Stomach (tissue), 9 donors: ENCODE measurements around the gene C5orf63. TPM values are rescaled to one million over a fixed set of nuclear protein-coding genes. Genes with fewer than 3 reads are reported as not detected.
"Not testable (repeated sequence)": the region's sequence is repeated elsewhere in the genome, so short reads cannot be mapped to it uniquely, and the experiment has no call there.

ENCODE experiments used
- DNase-seq, 2 donors: peaks; one replicate each; pipeline versions ENCODE4 v3.0.0 to v3.0.0-alpha.2; 2013 to 2019
- H3K27ac ChIP-seq, 5 donors: fragments of 200-600 bp in 4 of 5; sonication (generic) in 4 of 5; one replicate each; pipeline ENCODE4 v1.5.1; 2013 to 2019; ENCODE audit warnings: mild to moderate bottlenecking in 1 of 5, moderate library complexity in 1 of 5
- H3K27me3 ChIP-seq, 3 donors: fragments of 200-600 bp; sonication (generic); one replicate each; pipeline ENCODE4 v1.5.1; 2017 to 2019; ENCODE audit warnings: mixed run types in 1 of 3
- H3K36me3 ChIP-seq, 4 donors: fragments of 200-600 bp; sonication (generic); 1 replicate in 3 of 4; 2 replicates in 1 of 4; pipeline ENCODE4 v1.5.1; 2016 to 2019
- H3K4me1 ChIP-seq, 4 donors: fragments of 200-600 bp; sonication (generic); one replicate each; pipeline ENCODE4 v1.5.1; 2016 to 2019
- H3K4me3 ChIP-seq, 4 donors: fragments of 200-600 bp; sonication (generic) in 3 of 4; one replicate each; pipeline ENCODE4 v1.5.1; 2016 to 2019; ENCODE audit warnings: mild to moderate bottlenecking in 1 of 4
- H3K9me3 ChIP-seq, 4 donors: fragments of 200-600 bp; sonication (generic); one replicate each; pipeline ENCODE4 v1.5.1; 2016 to 2019
- CTCF ChIP-seq, 7 experiments: fragments of 450-650 bp in 4 of 7; fragments of 200-600 bp in 3 of 7; sonication (generic) in 3 of 7; IDR thresholded peaks; one replicate each; pipeline ENCODE4 v1.5.1; 2016 to 2019; ENCODE audit warnings: antibody characterized with exemption in 7 of 7, control low read depth in 2 of 7, mild to moderate bottlenecking in 1 of 7
- EP300 ChIP-seq: sonication (generic); formaldehyde crosslinking; IDR thresholded peaks from one replicate; pipeline ENCODE4 v1.6.1; 2017; ENCODE audit warnings: antibody characterized with exemption
- POLR2A ChIP-seq, 4 donors: fragments of 450-650 bp; IDR thresholded peaks; one replicate each; pipeline ENCODE4 v1.6.1; 2016; ENCODE audit warnings: antibody characterized with exemption in 4 of 4, control low read depth in 2 of 4, mild to moderate bottlenecking in 1 of 4, moderate library complexity in 1 of 4
- POLR2AphosphoS5 ChIP-seq, 3 donors: sonication (generic); formaldehyde crosslinking; IDR thresholded peaks; one replicate each; pipeline ENCODE4 v1.6.1; 2016; ENCODE audit warnings: antibody characterized with exemption in 3 of 3
- WGBS, 5 donors: extraction: QIAGEN DNeasy Blood & Tissue Kit in 3 of 5; methylation state at CpG; one replicate each; pipeline versions ENCODE4 v1.1.5 to v1.1.7; 2013 to 2018; 5-methylcytosine and 5-hydroxymethylcytosine counted together
- intact Hi-C: fragments of 100-400 bp; cut with DNase I; formaldehyde crosslinking; loops from one replicate; pipeline ENCODE4 v1.15.1; 2023; ENCODE audit warnings: low total_unique reads
- polyA plus RNA-seq, 3 donors: library from polyadenylated mRNA; stranded (reverse); fragments of 200-250 nt; gene quantifications; one replicate each; pipeline ENCODE4 v1.2.3, GENCODE V29; 2013
- total RNA-seq, 5 donors: library from RNA; depleted of rRNA; stranded (reverse); fragments of >200 nt; gene quantifications; one replicate each; pipeline versions ENCODE4 v1.1.0 to v1.2.3, GENCODE V29; 2014 to 2016
- donor health status: healthy with polysubstance abuse.
- donor health status: Bipolar disorder and iron deficiency.
- donor health status: healthy.

The C5orf63 gene
- total and polyA plus RNA-seq, 8 donors: 0.45 to 16.8 (median 5.0) TPM

- Histone ChIP-seq H3K9me3 (no peaks in the 10 kb centered on the region), H3K36me3 (no peaks in the 10 kb centered on the region), H3K4me3 (no peak overlapping the region), H3K4me1 (no peaks in the 10 kb centered on the region), H3K27me3 (no peaks in the 10 kb centered on the region), H3K27ac (no peak overlapping the region)
- DNase-seq: no peak
- intact Hi-C loops: no loop called here
- no peak for TF ChIP-seq CTCF (IDR thresholded peaks at IDR 0.05)
- TF ChIP-seq EP300: no peak
- no peak for TF ChIP-seq POLR2AphosphoS5 (IDR thresholded peaks at IDR 0.05)
- no peak for TF ChIP-seq POLR2A (IDR thresholded peaks at IDR 0.05)
- WGBS, 5 donors: 49 to 72% (median 56%) methylated on average over 3 of the region's 3 CpGs
Observed at GRCh38 chr5:127022846-127023245, 50.5 kb downstream of the C5orf63 start.

GRCh38 chr5:127019928-127020327, 53.4 kb downstream of the C5orf63 start:
- Histone ChIP-seq H3K27ac (no peak overlapping the region), H3K9me3 (no peaks in the 10 kb centered on the region), H3K27me3 (no peaks in the 10 kb centered on the region), H3K36me3 (no peaks in the 10 kb centered on the region), H3K4me1 (no peaks in the 10 kb centered on the region), H3K4me3 (no peak overlapping the region)
- TF ChIP-seq EP300: no peak
- intact Hi-C loops: no loop called here
- WGBS, 5 donors: 63 to 78% (median 68%) methylated on average over 1 of the region's 1 CpG
- no peak for DNase-seq

GRCh38 chr5:127016722-127017121, 56.6 kb downstream of the C5orf63 start:
- WGBS, 5 donors: 92 to 99% (median 98%) methylated on average over 4 of the region's 4 CpGs
- H3K36me3 ChIP-seq, DNase-seq, H3K4me1 ChIP-seq, H3K27me3 ChIP-seq, H3K9me3 ChIP-seq, H3K27ac ChIP-seq, intact Hi-C loops, H3K4me3 ChIP-seq: not testable (repeated sequence)

- H3K9me3 ChIP-seq: no peaks in the 10 kb centered on the region
- H3K4me3 ChIP-seq: no peak overlapping the region
- no peak overlapping the region for H3K27ac ChIP-seq
- DNase-seq: no peak
- intact Hi-C loops: no loop called here
- H3K36me3 ChIP-seq: no peaks in the 10 kb centered on the region
- TF ChIP-seq POLR2AphosphoS5 (IDR thresholded peaks at IDR 0.05) (no peak), EP300 (no peak), CTCF (IDR thresholded peaks at IDR 0.05) (no peak), POLR2A (IDR thresholded peaks at IDR 0.05) (no peak)
- H3K27me3 ChIP-seq: no peaks in the 10 kb centered on the region
- WGBS, 5 donors: 70 to 83% (median 76%) methylated on average over 4 of the region's 4 CpGs
- no peaks in the 10 kb centered on the region for H3K4me1 ChIP-seq
Observed at GRCh38 chr5:127015716-127016115, 57.6 kb downstream of the C5orf63 start.

- Histone ChIP-seq H3K4me3 (no peak overlapping the region), H3K9me3 (no peaks in the 10 kb centered on the region), H3K27ac (no peak overlapping the region), H3K4me1 (peaks cover 0 to 3% (median 0%) of the 10 kb centered on the region in 4 donors), H3K27me3 (no peaks in the 10 kb centered on the region), H3K36me3 (no peaks in the 10 kb centered on the region)
- whole genome bisulfite sequencing, 5 donors: 67 to 92% (median 76%) methylated on average over 1 of the region's 1 CpG
- no peak for DNase-seq
- intact Hi-C loops: no loop called here
- TF ChIP-seq POLR2AphosphoS5 (IDR thresholded peaks at IDR 0.05): no peak
- TF ChIP-seq CTCF (IDR thresholded peaks at IDR 0.05): no peak
- no peak for TF ChIP-seq EP300
Observed at GRCh38 chr5:127014573-127014972, 58.7 kb downstream of the C5orf63 start.
